Frontal cortex (tissue), 4 donors: Measurements from ENCODE around the gene DUSP7. TPM values are rescaled to one million over a fixed set of nuclear protein-coding genes. Genes with fewer than 3 reads are reported as not detected.

ENCODE experiments used
- DNase-seq, 2 donors: peaks; one replicate each; pipeline ENCODE4 v3.0.0; 2012; ENCODE audit warnings: low spot score in 2 of 2
- FAIRE-seq: peaks from 2 replicates; lab custom pipeline; 2012; peaks lifted over from hg19 to GRCh38; lab: Jason Lieb, UNC
- total RNA-seq: library from RNA; depleted of rRNA; stranded (reverse); fragments of >200 nt; gene quantifications from one replicate; pipeline ENCODE4 v1.2.3, GENCODE V29; 2014
- donor health status: control.
- donor health status: control.
- donor health status: control.

Gene DUSP7
- total RNA-seq, 1 donor from 2014 or later, result 8.6 TPM

- FAIRE-seq, result no peak
- DNase-seq, result no peak
Measured at GRCh38 chr3:52017586-52017985, 38.8 kb downstream of the DUSP7 start.

GRCh38 chr3:52015438-52016228 is 40.7 kb downstream of the DUSP7 start:
- FAIRE-seq (no peak), DNase-seq (no peak)

- FAIRE-seq, result no peak
- no peak for DNase-seq
Measured at GRCh38 chr3:52014613-52015012, 41.8 kb downstream of the DUSP7 start.

GRCh38 chr3:52013802-52014598 is 42.4 kb downstream of the DUSP7 start:
- DNase-seq, result no peak
- no peak for FAIRE-seq

- DNase-seq (no peak), FAIRE-seq (no peak)
Measured at GRCh38 chr3:52012699-52013098, 43.7 kb downstream of the DUSP7 start.

- no peak for FAIRE-seq
- DNase-seq, result no peak
Measured at GRCh38 chr3:52010431-52010830, 45.9 kb downstream of the DUSP7 start.

GRCh38 chr3:52007291-52007690 is 49.1 kb downstream of the DUSP7 start:
- FAIRE-seq, result no peak
- DNase-seq, result no peak

- FAIRE-seq, result no peak
- DNase-seq, result no peak
Measured at GRCh38 chr3:52006820-52007133, 49.6 kb downstream of the DUSP7 start.

GRCh38 chr3:52006017-52006819 is 50.2 kb downstream of the DUSP7 start:
- FAIRE-seq (no peak), DNase-seq (no peak)

- DNase-seq, result peak in 1 of 2 donors; percentile 62
- FAIRE-seq, result no peak
Measured at GRCh38 chr3:52005571-52005986, 50.8 kb downstream of the DUSP7 start.

GRCh38 chr3:52004906-52005395 is 51.4 kb downstream of the DUSP7 start:
- no peak for DNase-seq
- no peak for FAIRE-seq

GRCh38 chr3:52004163-52004787 is 52.1 kb downstream of the DUSP7 start:
- FAIRE-seq (no peak), DNase-seq (peak; percentile 65 to 76)

GRCh38 chr3:52002748-52003147 is 53.6 kb downstream of the DUSP7 start:
- DNase-seq (no peak), FAIRE-seq (no peak)

GRCh38 chr3:52001443-52001974 is 54.9 kb downstream of the DUSP7 start:
- DNase-seq (peak; percentile 72 to 90), FAIRE-seq (no peak)

- FAIRE-seq (no peak), DNase-seq (no peak)
Measured at GRCh38 chr3:51999846-52000245, 56.5 kb downstream of the DUSP7 start.

Other genes starting within 250 kb of the DUSP7 start
- gene IQCF2, start 195.0 kb downstream of the DUSP7 start, total RNA-seq, result not detected
- gene IQCF5, start 181.0 kb downstream of the DUSP7 start, total RNA-seq, result not detected
- gene IQCF1, start 153.2 kb downstream of the DUSP7 start, total RNA-seq, result not detected
- gene RRP9, start 114.7 kb downstream of the DUSP7 start, total RNA-seq, result 20.8 TPM
- 3.3 TPM for gene PARP3, start 114.2 kb downstream of the DUSP7 start, total RNA-seq
- gene GPR62, start 101.2 kb downstream of the DUSP7 start, total RNA-seq, result 0.41 TPM
- 45.7 TPM for gene PCBP4, start 89.1 kb downstream of the DUSP7 start, total RNA-seq
- gene ABHD14B, start 82.5 kb downstream of the DUSP7 start, total RNA-seq, result 1.6 TPM
- 22.8 TPM for gene ABHD14A, start 81.5 kb downstream of the DUSP7 start, total RNA-seq
- 3.3 TPM for gene ACY1, start 73.0 kb downstream of the DUSP7 start, total RNA-seq
- 852 TPM for gene RPL29, start 60.7 kb downstream of the DUSP7 start, total RNA-seq
- 2.4 TPM for gene POC1A, start 97.9 kb upstream of the DUSP7 start, total RNA-seq
- gene ALAS1, start 141.6 kb upstream of the DUSP7 start, total RNA-seq, result 51.4 TPM
- gene TLR9, start 169.1 kb upstream of the DUSP7 start, total RNA-seq, result not detected
- 24.5 TPM for gene TWF2, start 182.6 kb upstream of the DUSP7 start, total RNA-seq
- gene PPM1M, start 189.2 kb upstream of the DUSP7 start, total RNA-seq, result 6.9 TPM
- gene WDR82, start 222.1 kb upstream of the DUSP7 start, total RNA-seq, result 151 TPM
- 2.0 TPM for gene GLYCTK, start 231.3 kb upstream of the DUSP7 start, total RNA-seq